Measurements from ENCODE around the gene NRXN3.

The NRXN3 gene

DNA sequence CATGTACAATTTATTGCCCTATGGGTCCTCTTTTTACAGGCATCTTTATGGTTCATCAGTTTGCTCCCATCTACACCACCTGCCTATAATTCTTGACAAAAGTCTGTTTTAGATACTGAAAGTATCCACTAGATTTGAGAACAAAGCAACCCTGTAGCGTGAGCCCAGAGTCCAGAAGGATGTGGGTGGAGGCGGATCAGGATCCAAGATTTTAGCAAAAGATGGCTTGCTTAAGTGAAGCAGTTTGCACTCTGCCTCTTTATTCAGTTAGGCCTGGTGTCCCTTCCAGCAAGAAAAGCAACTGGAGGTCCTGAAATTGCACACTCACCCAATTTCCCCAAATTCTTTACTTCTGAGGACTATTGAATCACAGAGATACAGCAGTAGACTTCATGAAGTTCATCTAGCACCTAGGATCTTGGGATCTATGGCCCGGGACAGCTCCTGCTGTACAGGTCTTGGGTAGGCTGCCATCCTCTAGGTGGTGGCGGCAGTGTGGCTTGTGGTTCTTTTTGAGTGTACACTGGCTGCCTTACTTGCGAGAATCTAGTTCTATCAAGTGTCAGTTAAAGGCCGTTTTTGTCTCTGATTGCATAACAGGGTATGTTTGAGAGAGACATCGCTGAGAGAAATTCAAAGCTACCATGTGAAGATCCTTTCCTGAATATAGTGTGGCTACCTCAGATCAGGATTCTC, 873.2 kb downstream of the NRXN3 start:
- TF ChIP-seq L3MBTL2 (conservative IDR thresholded peaks at IDR 0.05) (no peak), FOXA1 (IDR thresholded peaks at IDR 0.05) (no peak), FOXM1 (IDR thresholded peaks at IDR 0.05; ENCODE audit: borderline replicate concordance) (no peak), CTBP1 (IDR thresholded peaks at IDR 0.05; ENCODE audit: borderline replicate concordance) (no peak), ELF4 (IDR thresholded peaks at IDR 0.05) (no peak), ZNF384 (IDR thresholded peaks at IDR 0.05) (no peak), BHLHE40 (IDR thresholded peaks at IDR 0.05; ENCODE audit: borderline replicate concordance) (no peak), SUZ12 (IDR thresholded peaks at IDR 0.05) (no peak), FOXK2 (IDR thresholded peaks at IDR 0.05) (no peak), SP1 (IDR thresholded peaks at IDR 0.05) (no peak)
- TF ChIP-seq, protein P1, sequence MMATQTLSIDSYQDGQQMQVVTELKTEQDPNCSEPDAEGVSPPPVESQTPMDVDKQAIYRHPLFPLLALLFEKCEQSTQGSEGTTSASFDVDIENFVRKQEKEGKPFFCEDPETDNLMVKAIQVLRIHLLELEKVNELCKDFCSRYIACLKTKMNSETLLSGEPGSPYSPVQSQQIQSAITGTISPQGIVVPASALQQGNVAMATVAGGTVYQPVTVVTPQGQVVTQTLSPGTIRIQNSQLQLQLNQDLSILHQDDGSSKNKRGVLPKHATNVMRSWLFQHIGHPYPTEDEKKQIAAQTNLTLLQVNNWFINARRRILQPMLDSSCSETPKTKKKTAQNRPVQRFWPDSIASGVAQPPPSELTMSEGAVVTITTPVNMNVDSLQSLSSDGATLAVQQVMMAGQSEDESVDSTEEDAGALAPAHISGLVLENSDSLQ (IDR thresholded peaks at IDR 0.05), result no peak
- ChIA-PET CTCF (no interaction called here), POLR2A (no interaction called here)

DNA sequence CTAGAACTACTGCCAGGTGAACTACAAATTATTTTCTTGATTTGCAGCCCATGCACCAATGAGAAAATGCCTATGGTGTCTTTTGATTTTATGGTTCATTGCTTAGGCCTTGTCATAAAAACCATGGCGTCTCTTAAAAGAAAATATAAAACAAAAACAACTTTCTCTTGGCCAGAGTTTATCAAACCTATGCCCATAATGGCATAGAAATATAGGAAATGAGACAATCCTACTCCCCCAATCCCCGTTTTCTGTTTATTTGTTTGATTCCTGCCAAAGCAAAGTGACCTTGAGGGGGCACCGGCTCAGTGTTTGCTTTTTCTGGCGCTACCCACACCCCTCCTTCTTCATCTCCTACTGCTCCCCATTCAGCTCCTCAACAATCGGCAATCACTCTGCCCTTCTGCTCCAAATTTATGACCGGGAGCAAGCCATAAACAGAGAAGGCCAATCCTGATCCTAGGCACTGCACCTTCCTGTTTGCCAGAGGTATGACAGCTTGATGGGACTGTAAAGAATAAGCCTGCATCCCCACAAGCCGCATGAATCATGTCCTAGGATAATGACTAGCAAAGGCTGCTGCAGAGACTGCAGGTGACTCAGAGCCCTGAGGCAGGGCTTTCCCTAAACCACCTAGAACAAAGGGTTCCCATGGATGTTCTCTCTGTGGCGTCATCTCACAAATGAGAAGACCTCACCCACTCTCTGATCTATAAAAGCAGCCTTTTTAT, 874.9 kb downstream of the NRXN3 start:
- no peak for DNase-seq (ENCODE audit: extremely low spot score)
- ChIA-PET POLR2A (no interaction called here), CTCF (no interaction called here)
- no peak for TF ChIP-seq ARNT (IDR thresholded peaks at IDR 0.05)
- TF ChIP-seq ZNF384 (IDR thresholded peaks at IDR 0.05), result no peak
- no peak for TF ChIP-seq TARDBP (IDR thresholded peaks at IDR 0.05)
- TF ChIP-seq SUZ12 (IDR thresholded peaks at IDR 0.05), result no peak
- TF ChIP-seq NFRKB (IDR thresholded peaks at IDR 0.05), result no peak
- TF ChIP-seq, protein P1 (IDR thresholded peaks at IDR 0.05), result no peak
- no peak for TF ChIP-seq SP1 (IDR thresholded peaks at IDR 0.05)
- no peak for TF ChIP-seq FOXK2 (IDR thresholded peaks at IDR 0.05)
- TF ChIP-seq FOXA1 (IDR thresholded peaks at IDR 0.05), result no peak
- TF ChIP-seq FOXM1 (IDR thresholded peaks at IDR 0.05; ENCODE audit: borderline replicate concordance), result no peak
- no peak for TF ChIP-seq ELF4 (IDR thresholded peaks at IDR 0.05)
- no peak for TF ChIP-seq LEF1 (IDR thresholded peaks at IDR 0.05; ENCODE audit: borderline replicate concordance)
- TF ChIP-seq CTBP1 (IDR thresholded peaks at IDR 0.05; ENCODE audit: borderline replicate concordance), result no peak
- TF ChIP-seq HDGF (IDR thresholded peaks at IDR 0.05; ENCODE audit: borderline replicate concordance), result no peak
- TF ChIP-seq BHLHE40 (IDR thresholded peaks at IDR 0.05; ENCODE audit: borderline replicate concordance), result no peak
- no peak for TF ChIP-seq L3MBTL2 (conservative IDR thresholded peaks at IDR 0.05)

More for the DNA sequence above, 873.2 kb downstream of the NRXN3 start:
- no peak for DNase-seq (ENCODE audit: extremely low spot score)

DNA sequence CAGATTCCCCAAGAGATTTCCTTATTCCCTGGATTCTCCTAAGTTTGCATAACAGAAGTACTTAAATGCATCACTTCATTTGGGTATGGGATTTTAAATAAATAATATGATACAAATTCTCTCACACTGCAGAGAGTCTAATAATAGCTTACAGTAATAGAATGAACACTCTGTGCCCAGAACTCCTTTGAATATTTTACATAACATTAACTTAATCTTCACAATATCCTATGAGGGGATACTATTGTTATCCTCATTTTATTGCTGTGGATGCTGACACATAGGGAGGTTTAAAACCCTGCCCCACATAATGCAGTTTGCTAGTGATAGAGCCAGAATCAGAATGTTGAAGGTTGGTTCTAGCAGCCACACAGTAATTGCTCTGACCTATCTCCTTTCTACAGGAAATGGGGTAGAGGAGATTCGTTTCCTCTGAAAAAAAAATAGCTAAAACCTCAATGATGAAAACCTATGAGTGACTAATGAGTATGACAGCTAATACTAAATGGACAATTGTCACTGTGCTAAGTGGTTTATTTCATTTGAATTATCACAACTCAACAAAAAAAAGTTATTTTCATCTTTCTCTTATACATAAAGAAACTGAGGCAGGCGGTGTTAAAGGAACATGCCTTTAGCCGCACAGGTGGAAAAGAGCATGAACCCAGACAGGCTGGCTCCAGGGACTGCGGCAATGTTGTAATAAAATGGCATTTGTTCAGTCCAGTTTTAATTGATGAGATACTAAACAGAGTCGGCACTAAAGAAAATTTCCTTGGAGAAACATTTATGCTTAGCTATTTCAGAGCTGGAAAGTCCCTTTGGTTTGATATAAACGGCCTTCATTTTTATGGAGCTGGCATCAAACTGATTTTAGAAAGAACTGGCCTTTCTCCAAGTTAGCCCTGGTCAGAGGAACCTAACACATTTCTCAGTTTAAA, 880.9 kb downstream of the NRXN3 start:
- ChIA-PET POLR2A (no interaction called here), CTCF (no interaction called here)

DNA sequence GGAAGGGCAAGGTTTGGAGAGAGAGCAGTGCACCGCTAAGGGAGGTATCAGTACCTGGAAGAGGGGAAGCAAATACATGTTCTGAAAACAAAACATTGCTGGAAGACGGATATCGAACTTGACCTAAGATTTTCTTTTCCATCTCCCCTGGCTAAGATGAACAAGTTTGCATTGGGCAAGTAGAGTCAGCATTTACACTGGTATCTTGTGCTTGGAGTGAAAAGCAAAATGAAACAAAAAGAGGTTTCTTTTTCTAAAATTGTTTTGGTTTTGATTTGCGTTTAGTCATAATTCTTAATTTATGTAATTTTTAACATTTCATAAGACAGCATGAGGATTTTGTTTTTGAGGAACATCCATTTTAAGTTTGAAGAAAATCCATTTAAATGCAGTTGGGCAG, 881.6 kb downstream of the NRXN3 start:
- TF ChIP-seq SP1 (IDR thresholded peaks at IDR 0.05) (no peak), CTBP1 (IDR thresholded peaks at IDR 0.05; ENCODE audit: borderline replicate concordance) (no peak), L3MBTL2 (conservative IDR thresholded peaks at IDR 0.05) (no peak), ARNT (IDR thresholded peaks at IDR 0.05) (no peak), ELF4 (IDR thresholded peaks at IDR 0.05) (no peak), LEF1 (IDR thresholded peaks at IDR 0.05; ENCODE audit: borderline replicate concordance) (no peak), SUZ12 (IDR thresholded peaks at IDR 0.05) (no peak), FOXM1 (IDR thresholded peaks at IDR 0.05; ENCODE audit: borderline replicate concordance) (no peak), FOXK2 (IDR thresholded peaks at IDR 0.05) (no peak), FOXA1 (IDR thresholded peaks at IDR 0.05) (no peak), ZNF384 (IDR thresholded peaks at IDR 0.05) (no peak), HDGF (IDR thresholded peaks at IDR 0.05; ENCODE audit: borderline replicate concordance) (no peak), TARDBP (IDR thresholded peaks at IDR 0.05) (no peak), NFRKB (IDR thresholded peaks at IDR 0.05) (no peak), BHLHE40 (IDR thresholded peaks at IDR 0.05; ENCODE audit: borderline replicate concordance) (no peak)
- TF ChIP-seq, protein P1 (IDR thresholded peaks at IDR 0.05), result no peak
- DNase-seq (ENCODE audit: extremely low spot score), result no peak
- POLR2A ChIA-PET, result no interaction called here
- CTCF ChIA-PET, result no interaction called here

More for the DNA sequence above, 880.9 kb downstream of the NRXN3 start:
- DNase-seq (ENCODE audit: extremely low spot score), result no peak
- no peak for TF ChIP-seq ARNT (IDR thresholded peaks at IDR 0.05)
- no peak for TF ChIP-seq FOXA1 (IDR thresholded peaks at IDR 0.05)
- TF ChIP-seq NFRKB (IDR thresholded peaks at IDR 0.05), result no peak
- no peak for TF ChIP-seq FOXM1 (IDR thresholded peaks at IDR 0.05; ENCODE audit: borderline replicate concordance)
- TF ChIP-seq, protein P1 (IDR thresholded peaks at IDR 0.05), result no peak
- no peak for TF ChIP-seq SP1 (IDR thresholded peaks at IDR 0.05)
- no peak for TF ChIP-seq ZNF384 (IDR thresholded peaks at IDR 0.05)
- TF ChIP-seq CTBP1 (IDR thresholded peaks at IDR 0.05; ENCODE audit: borderline replicate concordance), result no peak

Measured in HEK293T (cell line).